Measurements from ENCODE around the gene EFNA3. TPM values are rescaled to one million over a fixed set of nuclear protein-coding genes. Genes with fewer than 3 reads are reported as not detected.

EFNA3 gene
- total and polyA plus RNA-seq, 2 of the 4 experiments (the other 2 are of a cell fraction) = 0.72 to 1.6 TPM

- Histone ChIP-seq H4K5ac (ENCODE audit: low read depth, low read length) (no peak overlapping the region), H4K20me1 (ENCODE audit: insufficient read depth, low read length) (peaks cover 2% of the 10 kb centered on the region), H3K56ac (ENCODE audit: extremely low read depth, insufficient read depth, low read length) (no peak overlapping the region), H2AFZ (replicated peaks; ENCODE audit: low read length, poor library complexity) (no peak overlapping the region), H3K4ac (ENCODE audit: low read depth, low read length) (no peak overlapping the region), H3K18ac (ENCODE audit: low read depth, low read length) (no peak overlapping the region), H2BK5ac (ENCODE audit: low read depth, low read length, poor library complexity, severe bottlenecking) (no peak overlapping the region), H3K4me3 (ENCODE audit: insufficient read depth, low read depth, low read length) (no peak overlapping the region), H4K8ac (ENCODE audit: low read depth in 2 of 2, low read length in 2 of 2) (no peak overlapping the region), H3K23ac (ENCODE audit: low read depth, low read length) (no peak overlapping the region), H3K9ac (ENCODE audit: low read depth, low read length) (no peak overlapping the region), H2BK120ac (ENCODE audit: low read depth, low read length) (no peak overlapping the region), H3K4me2 (ENCODE audit: low read depth, low read length) (no peak overlapping the region), H2AK9ac (replicated peaks; ENCODE audit: low read depth, low read length, poor library complexity) (no peak overlapping the region), H2BK15ac (ENCODE audit: low read depth, low read length) (no peak overlapping the region), H3K27me3 (ENCODE audit: control insufficient read depth, insufficient read depth, low read length) (peaks cover 61% of the 10 kb centered on the region), H3K14ac (replicated peaks; ENCODE audit: low read depth, low read length) (no peak overlapping the region), H4K91ac (ENCODE audit: insufficient read depth, low read depth, low read length) (no peak overlapping the region), H3K27ac (ENCODE audit: insufficient read depth, low read length) (no peak overlapping the region), H3K4me1 (ENCODE audit: control insufficient read depth, insufficient read depth, low read length) (peaks cover 13% of the 10 kb centered on the region), H3K9me3 (ENCODE audit: control insufficient read depth, insufficient read depth, low read length) (no peaks in the 10 kb centered on the region), H2AK5ac (ENCODE audit: low read depth, low read length) (no peak overlapping the region), H3K9me1 (ENCODE audit: insufficient read depth, low read length) (peaks cover 4% of the 10 kb centered on the region; the same call in 1 of the 2 replicates), H2BK20ac (ENCODE audit: low read depth, low read length) (no peak overlapping the region), H3K36me3 (ENCODE audit: control insufficient read depth, insufficient read depth, low read length) (no peaks in the 10 kb centered on the region), H3K79me1 (ENCODE audit: low read depth in 1 of 2, low read length in 2 of 2) (no peaks in the 10 kb centered on the region)
- ChIA-PET CTCF (no interaction called here), POLR2A (ENCODE audit: unreplicated experiment) (no interaction called here)
- no CpG with 5 or more reads among the region's 4 CpGs for WGBS, 2 experiments (ENCODE audit: extremely low coverage in 2 of 2, insufficient read length in 1 of 2)
- intact Hi-C loops (cut with micrococcal nuclease) = no loop called here
- dilution Hi-C loops (cut with HindIII; ENCODE audit: low sequenced_read_pairs, unreplicated experiment) = no loop called here
- ATAC-seq (ENCODE audit: low read depth) (no peak), DNase-seq (no peak)
- BruUV-seq (replicated peaks) = no TSS peak
- TF ChIP-seq RFX5 (IDR thresholded peaks at IDR 0.05; ENCODE audit: low read depth, low read length) (no peak), RAD21 (IDR thresholded peaks at IDR 0.05; ENCODE audit: low read length) (no peak), MAFK (IDR thresholded peaks at IDR 0.05; ENCODE audit: low read depth, low read length) (no peak), ELK1 (IDR thresholded peaks at IDR 0.05; ENCODE audit: borderline replicate concordance, low read depth, low read length) (no peak), NFE2L2 (IDR thresholded peaks at IDR 0.05; ENCODE audit: low read depth, low read length) (no peak), FOS (IDR thresholded peaks at IDR 0.05; ENCODE audit: low read depth, low read length) (no peak), MXI1 (IDR thresholded peaks at IDR 0.05; ENCODE audit: borderline replicate concordance, low read depth, low read length) (no peak), MAZ (IDR thresholded peaks at IDR 0.05; ENCODE audit: borderline replicate concordance, low read depth, low read length) (no peak), USF2 (IDR thresholded peaks at IDR 0.05; ENCODE audit: low read depth, low read length) (no peak), CTCF (conservative IDR thresholded peaks at IDR 0.05; ENCODE audit: low read depth, low read length) (no peak), POLR2A (IDR thresholded peaks at IDR 0.05; ENCODE audit: low read depth, low read length) (no peak), RCOR1 (IDR thresholded peaks at IDR 0.05; ENCODE audit: insufficient replicate concordance, low read length) (no peak), SMC3 (IDR thresholded peaks at IDR 0.05; ENCODE audit: low read depth, low read length) (no peak), CHD1 (IDR thresholded peaks at IDR 0.05; ENCODE audit: low read depth, low read length) (no peak), CEBPB (IDR thresholded peaks at IDR 0.05; ENCODE audit: low read depth, low read length) (no peak), BHLHE40 (IDR thresholded peaks at IDR 0.05; ENCODE audit: low read depth, low read length) (no peak)
- in situ Hi-C loops (cut with MboI; ENCODE audit: low sequenced_read_pairs) = no loop called here
Observed at GRCh38 chr1:155123801-155124200, 45.2 kb downstream of the EFNA3 start.
